Cardiac muscle cell (in vitro differentiated cells and primary cell): ENCODE data around the gene NTMT1. TPM values are rescaled to one million over a fixed set of nuclear protein-coding genes. Genes with fewer than 3 reads are reported as not detected.
A peak's percentile ranks its signal among the peaks of the same experiment; 100 is the strongest.

Experiments used
- DNase-seq, 2 donors: peaks; one replicate each; pipeline versions ENCODE4 v3.0.0 to v3.0.0-alpha.2; 2010 to 2017; ENCODE audit warnings: low read depth in 1 of 2, low spot score in 1 of 2
- H3K27ac ChIP-seq: fragments of 200-600 bp; sonication (generic); 2 replicates; pipeline ENCODE4 v1.5.1; 2016
- H3K27me3 ChIP-seq: fragments of 200-600 bp; sonication (generic); 2 replicates; pipeline ENCODE4 v1.6.0; 2016; ENCODE audit warnings: control low read depth
- H3K36me3 ChIP-seq: fragments of 200-600 bp; sonication (generic); 2 replicates; pipeline ENCODE4 v1.5.1; 2016; ENCODE audit warnings: control low read depth
- H3K4me1 ChIP-seq: fragments of 200-600 bp; sonication (generic); 2 replicates; pipeline ENCODE4 v1.8.1; 2017; ENCODE audit warnings: low read depth, mild to moderate bottlenecking, mixed run types
- H3K4me3 ChIP-seq: fragments of 200-600 bp; sonication (generic); 2 replicates; pipeline ENCODE4 v1.5.1; 2016; ENCODE audit warnings: mild to moderate bottlenecking
- H3K9me3 ChIP-seq: fragments of 200-600 bp; sonication (generic); 2 replicates; pipeline ENCODE4 v1.5.1; 2017; ENCODE audit warnings: low read depth, mild to moderate bottlenecking, control low read depth
- CTCF ChIP-seq: IDR thresholded peaks from 2 replicates; pipeline ENCODE4 v1.5.1; 2012; ENCODE audit warnings: low read depth, mild to moderate bottlenecking, low read length
- polyA plus RNA-seq: library from polyadenylated mRNA; unstranded; fragments of >200 nt; fragmentation: Nextera tagmentation; extraction: Ambion mirVana; gene quantifications from 2 replicates; pipeline ENCODE4 v1.2.1, GENCODE V29; 2016
- total RNA-seq: library from RNA; depleted of rRNA; stranded (reverse); fragments of >200 nt; gene quantifications from 2 replicates; pipeline ENCODE4 v1.2.3, GENCODE V29; 2016

NTMT1 gene
- total and polyA plus RNA-seq, 2 experiments from 2014 or later = 35.2 to 77.6 TPM

- peak; percentile 81 for TF ChIP-seq CTCF
- H3K9me3 ChIP-seq = no peaks in the 10 kb centered on the region
Observed at GRCh38 chr9:129624168-129624759, 1.7 kb upstream of the NTMT1 start.

GRCh38 chr9:129624947-129625346, 1.0 kb upstream of the NTMT1 start:
- no peak overlapping the region for H3K4me3 ChIP-seq
- DNase-seq = peak in 1 of 2 donors; percentile 55
- no peak for TF ChIP-seq CTCF
- H3K4me1 ChIP-seq = peaks cover 15% of the 10 kb centered on the region
- H3K27ac ChIP-seq = no peak overlapping the region
- no peaks in the 10 kb centered on the region for H3K9me3 ChIP-seq
- no peaks in the 10 kb centered on the region for H3K36me3 ChIP-seq
- H3K27me3 ChIP-seq = peaks cover 10% of the 10 kb centered on the region

More at GRCh38 chr9:129624168-129624759, 1.7 kb upstream of the NTMT1 start:
- peaks cover 18% of the 10 kb centered on the region for H3K4me1 ChIP-seq
- H3K27ac ChIP-seq = no peak overlapping the region
- no peaks in the 10 kb centered on the region for H3K36me3 ChIP-seq
- no peak overlapping the region for H3K4me3 ChIP-seq
- peak; percentile 59 to 76 for DNase-seq
- peaks cover 10% of the 10 kb centered on the region for H3K27me3 ChIP-seq

DNA sequence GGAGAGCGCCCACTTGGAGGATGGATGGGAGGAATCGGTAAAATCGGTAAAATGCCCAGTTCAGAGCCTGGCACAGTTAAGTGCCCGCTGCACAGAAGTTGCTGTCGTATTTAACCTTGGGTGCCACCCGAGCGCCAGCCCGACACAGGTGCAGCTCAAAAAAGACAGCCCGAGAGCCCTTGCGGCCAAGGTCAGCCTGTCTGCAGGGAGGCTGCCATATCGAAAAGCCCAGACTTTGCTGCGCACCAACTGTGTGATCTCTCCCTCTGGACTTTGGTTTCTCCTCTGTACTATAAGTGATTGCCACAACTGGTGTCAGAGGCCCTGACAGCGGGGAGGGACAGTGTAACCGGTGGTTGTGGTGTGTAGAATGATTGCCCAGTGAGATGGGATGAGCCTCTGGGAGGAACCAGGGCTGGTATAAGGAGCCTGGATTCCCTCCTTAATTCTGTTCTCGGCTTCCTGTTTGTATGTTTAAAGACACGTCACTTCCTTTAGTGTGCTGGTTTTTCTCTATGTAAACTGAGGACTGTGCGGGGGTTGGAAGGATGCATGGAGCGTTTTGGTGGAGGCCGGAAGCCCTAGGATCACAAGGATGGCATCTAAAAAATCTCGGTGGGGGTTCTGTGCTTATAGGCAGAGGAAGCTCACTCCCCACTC, 792 bp downstream of the NTMT1 start:
- no peaks in the 10 kb centered on the region for H3K36me3 ChIP-seq
- peaks cover 20% of the 10 kb centered on the region for H3K4me1 ChIP-seq
- H3K9me3 ChIP-seq = no peaks in the 10 kb centered on the region
- DNase-seq = peak in 1 of 2 donors; percentile 82
- TF ChIP-seq CTCF = no peak
- peak overlapping the region; percentile 81 for H3K27ac ChIP-seq
- peak overlapping the region; percentile 56 for H3K4me3 ChIP-seq
- peaks cover 2% of the 10 kb centered on the region for H3K27me3 ChIP-seq

DNA sequence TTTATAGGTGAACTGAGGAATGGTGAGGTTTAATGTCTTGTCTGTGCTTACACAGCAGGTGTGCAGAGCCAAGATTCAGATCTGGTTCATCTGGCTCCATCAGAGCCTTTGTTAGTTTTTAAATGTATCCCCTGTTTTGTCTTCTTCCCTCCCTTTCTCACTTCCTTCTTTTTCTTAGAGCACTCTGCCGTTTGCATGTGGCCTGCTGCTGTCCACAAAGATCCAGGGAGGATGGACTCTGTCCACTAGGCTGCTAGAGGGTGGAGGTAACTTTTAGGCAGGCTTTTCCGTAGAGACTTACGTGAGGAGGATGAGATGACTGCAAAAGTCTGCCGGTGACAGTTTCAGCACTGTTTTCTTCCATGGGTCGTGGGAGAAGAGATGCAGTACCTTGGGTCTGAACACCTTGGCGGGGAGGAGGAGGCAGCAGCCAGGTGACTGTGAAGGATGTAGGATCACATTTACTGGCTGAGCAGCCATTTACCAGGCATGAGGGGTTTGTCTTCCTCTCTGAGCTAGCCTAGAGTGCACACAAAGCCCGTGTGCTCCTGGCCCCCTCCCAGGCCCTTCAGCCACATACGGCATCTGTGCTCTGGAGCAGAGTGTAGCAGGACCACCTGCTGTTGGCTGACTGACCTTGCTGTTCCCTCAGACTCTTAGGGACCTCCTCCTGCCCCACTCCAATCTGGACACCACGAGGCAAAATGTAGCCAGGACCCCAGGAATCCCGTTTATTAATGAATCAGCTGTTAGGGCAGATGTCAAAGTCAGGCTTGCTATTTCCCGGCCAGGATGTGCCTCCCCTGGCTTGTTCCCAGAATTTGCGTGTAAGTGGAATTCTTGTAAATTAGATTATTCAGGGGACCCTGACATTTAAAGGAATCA, 1.8 kb downstream of the NTMT1 start:
- no peak for DNase-seq
- TF ChIP-seq CTCF = no peak
- H3K9me3 ChIP-seq = no peaks in the 10 kb centered on the region
- H3K36me3 ChIP-seq = no peaks in the 10 kb centered on the region
- H3K4me3 ChIP-seq = no peak overlapping the region
- H3K27ac ChIP-seq = no peak overlapping the region
- no peaks in the 10 kb centered on the region for H3K27me3 ChIP-seq
- H3K4me1 ChIP-seq = peaks cover 30% of the 10 kb centered on the region

DNA sequence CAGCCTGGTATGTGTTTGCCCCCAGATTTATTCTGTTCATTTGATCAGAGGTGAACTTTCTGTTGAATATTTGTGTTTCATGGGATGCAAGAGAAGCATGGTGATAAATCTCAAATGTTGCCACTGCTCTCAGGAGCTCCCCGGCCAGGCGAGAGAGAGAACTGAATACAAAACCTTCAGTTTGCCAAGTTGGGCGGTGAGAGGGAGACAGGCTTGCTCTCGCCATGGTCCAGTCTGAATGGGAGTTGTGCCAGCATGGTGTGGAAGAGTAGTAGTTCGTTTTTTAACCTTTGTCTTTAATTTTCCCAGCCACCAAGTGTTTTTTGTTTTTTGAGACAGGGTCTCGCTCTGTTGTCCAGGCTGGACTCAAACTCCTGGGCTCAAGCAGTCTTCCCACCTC, 2.7 kb downstream of the NTMT1 start:
- Histone ChIP-seq H3K27me3 (no peaks in the 10 kb centered on the region), H3K9me3 (no peaks in the 10 kb centered on the region), H3K4me1 (peaks cover 30% of the 10 kb centered on the region), H3K36me3 (no peaks in the 10 kb centered on the region), H3K27ac (no peak overlapping the region), H3K4me3 (no peak overlapping the region)
- no peak for TF ChIP-seq CTCF
- no peak for DNase-seq
